Sciatic nerve (tissue), 2 donors: ENCODE results near the gene ZFPL1. TPM values are rescaled to one million over a fixed set of nuclear protein-coding genes. Genes with fewer than 3 reads are reported as not detected.
A peak's percentile ranks its signal among the peaks of the same experiment; 100 is the strongest.

Source experiments
- ATAC-seq: fragments of 200-7000 bp; cut with Tn5 transposase; one replicate; pipeline ENCODE4 v1.9.1; 2020; ENCODE audit warnings: mild to moderate bottlenecking, moderate library complexity
- DNase-seq: peaks from one replicate; pipeline ENCODE4 v3.0.0-alpha.2; 2020; ENCODE audit warnings: low spot score
- intact Hi-C: fragments of 100-400 bp; cut with DNase I; formaldehyde crosslinking; loops from one replicate; pipeline ENCODE4 v1.14.2; 2022
- total RNA-seq: library from RNA; stranded (reverse); fragmentation: NEBNext Ultra II Directional; extraction: Animal tissue kit (Norgen Biotek cat#: 25700); gene quantifications from one replicate; pipeline ENCODE4 v1.2.1, GENCODE V29; 2021
- donor health status: DM: no; HTN: no; CAD: no.
- donor health status: DM: no; HTN: no; CAD: no.

The ZFPL1 gene
- total RNA-seq, 1 donor from 2014 or later = 32.9 TPM

DNA sequence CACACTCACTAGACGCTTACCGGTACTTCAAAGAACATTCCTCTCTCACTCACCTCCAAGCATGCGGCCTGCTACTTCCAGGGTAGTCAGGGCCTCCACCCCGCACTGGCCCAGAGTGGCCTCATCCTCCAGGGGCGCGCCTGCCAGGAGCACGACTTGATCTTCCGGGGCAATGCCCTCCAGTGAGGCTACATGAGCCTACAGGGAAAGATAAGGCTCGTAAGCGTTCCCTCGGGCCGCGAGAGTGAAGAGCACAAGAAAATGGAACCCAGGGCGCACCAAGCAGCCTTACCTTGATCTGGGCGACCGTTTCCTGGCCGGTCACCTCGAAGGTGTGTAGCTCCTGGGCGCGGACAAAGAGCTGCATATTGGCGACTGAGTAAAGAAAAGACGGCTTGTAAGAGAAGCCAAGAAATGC lies 37.4 kb downstream of the ZFPL1 start:
- ATAC-seq = no peak
- peak; percentile 53 for DNase-seq
- intact Hi-C loops = no loop called here

DNA sequence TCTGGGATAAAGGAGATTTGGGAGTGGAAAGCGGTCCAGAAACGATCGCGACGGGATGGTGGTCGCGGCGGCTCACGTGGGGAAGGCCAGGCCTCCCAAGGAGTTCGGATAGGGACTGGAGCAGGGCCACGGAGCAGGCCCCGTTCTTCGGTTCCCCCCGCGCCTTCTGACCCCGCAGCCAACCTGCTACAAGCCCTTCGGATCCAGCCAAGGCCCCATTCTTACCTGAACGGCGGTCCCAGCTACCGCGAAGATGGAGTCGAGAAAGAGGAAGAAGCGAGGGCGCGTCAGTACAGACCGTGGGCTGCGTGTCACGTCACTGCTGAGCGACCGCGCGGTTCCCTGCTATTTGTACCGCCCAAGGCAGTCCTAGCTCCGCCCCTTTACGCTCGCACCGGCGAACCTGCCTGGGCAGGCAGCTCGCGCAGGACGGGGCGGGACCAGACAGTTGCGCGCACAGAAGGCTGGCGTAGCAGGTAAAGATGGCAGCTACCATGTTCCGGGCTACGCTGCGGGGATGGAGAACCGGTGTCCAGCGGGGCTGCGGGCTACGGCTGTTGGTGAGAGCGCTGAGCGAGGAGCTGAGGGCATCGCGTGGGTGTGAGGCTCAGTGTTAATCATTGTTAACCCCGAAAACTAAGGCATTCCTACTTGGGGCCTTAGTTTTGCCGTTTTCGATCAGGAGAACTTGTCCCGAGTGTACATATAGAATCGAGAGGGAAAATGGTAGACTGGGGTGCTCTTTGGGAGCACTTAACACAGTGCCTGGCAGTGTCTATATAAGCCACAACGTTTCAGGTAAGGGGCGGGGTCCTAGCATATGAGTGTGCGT lies 38.1 kb downstream of the ZFPL1 start, which contains the start of the genes FAU and MRPL49:
TSS of gene FAU (minus strand) at position 270 of the 832 bp plus-strand sequence. CDS start 321 bp downstream, outside the sequence.
TSS of gene MRPL49 (plus strand) at position 457 of the 832 bp plus-strand sequence. CDS start at position 483, 26 bp downstream.
- DNase-seq (peak; percentile 98), ATAC-seq (peak; percentile 95)
- intact Hi-C loops = no loop called here

DNA sequence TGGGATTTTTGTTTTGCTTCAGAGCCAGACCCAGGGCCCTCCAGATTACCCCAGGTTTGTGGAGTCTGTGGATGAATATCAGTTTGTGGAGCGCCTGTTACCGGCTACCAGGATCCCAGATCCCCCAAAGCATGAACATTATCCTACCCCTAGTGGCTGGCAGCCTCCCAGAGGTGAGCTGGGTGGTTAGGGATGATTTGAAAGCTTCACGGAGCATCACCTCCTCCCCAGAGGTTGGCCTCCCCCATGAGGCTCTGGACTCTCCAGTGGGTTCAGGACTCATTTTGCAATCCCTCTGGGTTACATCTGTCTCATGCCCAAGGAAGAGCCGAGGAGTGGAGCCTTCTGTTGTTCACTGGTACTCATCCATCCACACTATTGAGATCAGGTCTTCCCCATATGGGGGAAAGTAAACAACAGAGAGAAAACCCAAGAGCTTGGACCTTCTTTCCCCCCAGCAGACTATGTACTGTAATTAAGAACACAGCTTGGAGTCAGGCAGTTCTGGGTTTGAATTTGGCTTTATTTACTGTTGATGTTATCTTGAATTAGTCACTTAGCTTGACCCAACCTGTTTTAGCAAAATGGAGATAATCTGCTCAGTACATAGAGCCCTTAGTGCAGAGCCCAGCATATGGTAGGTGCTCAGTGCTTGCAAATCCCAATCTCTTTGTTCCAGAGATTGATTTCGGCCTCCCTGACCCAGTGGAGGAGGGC lies 40.6 kb downstream of the ZFPL1 start:
- no peak for ATAC-seq
- intact Hi-C loops = no loop called here
- DNase-seq = peak; percentile 54

DNA sequence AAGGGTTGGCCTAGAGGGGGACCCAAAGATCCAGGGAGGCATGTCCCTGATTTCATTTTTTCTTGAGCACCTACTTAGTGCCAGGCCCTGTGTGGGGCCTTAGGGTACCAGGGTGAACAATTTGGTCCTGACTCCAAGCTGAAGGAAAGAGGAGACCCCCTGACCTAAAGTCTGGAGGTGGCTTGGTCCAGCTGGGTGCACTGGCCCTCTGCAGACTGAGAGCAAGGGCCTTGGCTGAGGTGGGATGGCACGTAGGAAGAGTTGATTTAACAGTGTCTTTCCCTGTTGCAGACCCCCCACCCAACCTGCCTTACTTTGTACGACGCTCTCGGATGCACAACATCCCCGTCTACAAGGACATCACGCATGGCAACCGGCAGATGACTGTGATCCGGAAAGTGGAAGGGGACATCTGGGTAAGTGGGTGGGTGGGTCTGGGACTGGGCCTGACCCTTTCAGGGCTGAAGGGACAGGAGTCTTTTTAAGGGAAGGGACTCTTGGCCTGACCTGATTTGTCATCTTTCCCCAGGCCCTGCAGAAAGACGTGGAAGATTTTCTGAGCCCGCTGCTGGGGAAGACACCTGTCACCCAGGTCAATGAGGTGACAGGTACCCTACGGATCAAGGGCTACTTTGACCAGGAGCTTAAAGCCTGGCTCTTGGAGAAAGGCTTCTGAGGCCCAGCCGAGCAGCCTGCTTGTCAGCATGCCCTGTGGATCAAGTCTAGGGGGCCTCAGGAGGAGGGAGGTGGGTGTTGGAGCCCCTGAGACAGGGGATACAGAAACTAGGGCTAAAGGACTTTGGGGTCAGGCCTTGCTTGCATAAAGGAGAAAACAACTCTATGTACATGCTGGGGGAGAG lies 41.4 kb downstream of the ZFPL1 start:
- ATAC-seq = no peak
- DNase-seq = peak; percentile 38
- intact Hi-C loops = no loop called here

DNA sequence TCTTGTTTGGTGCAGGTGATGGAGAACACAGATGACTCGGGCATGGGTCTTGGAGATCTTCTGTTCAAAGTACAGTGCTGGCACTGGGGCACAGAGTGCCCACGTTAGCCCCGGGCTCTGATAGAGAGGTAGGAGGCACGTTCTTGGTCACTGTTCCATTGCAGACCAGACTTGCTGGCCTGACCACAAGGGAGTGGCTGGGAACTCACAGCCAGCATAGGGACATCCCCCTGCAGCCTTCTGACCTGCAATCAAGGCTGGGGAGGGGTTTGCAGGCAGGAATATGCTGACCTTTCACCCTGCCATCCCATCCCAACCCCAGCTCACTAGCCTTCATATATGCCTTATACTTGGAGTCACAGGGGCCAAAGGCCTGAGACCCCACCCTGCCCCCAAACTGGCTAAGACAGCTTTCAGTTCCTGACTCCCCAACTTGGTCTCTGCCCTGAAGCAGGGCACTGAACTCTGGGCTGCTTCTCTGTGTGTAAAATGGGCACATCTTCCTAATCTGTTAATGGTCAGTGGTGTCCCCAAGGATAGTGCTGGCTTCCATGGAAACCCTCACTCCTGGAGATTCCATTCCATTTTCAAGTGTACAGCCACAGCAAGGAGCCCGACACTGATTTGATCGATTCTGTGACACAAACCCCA lies 42.7 kb downstream of the ZFPL1 start:
- DNase-seq (no peak), ATAC-seq (no peak)
- intact Hi-C loops = no loop called here

DNA sequence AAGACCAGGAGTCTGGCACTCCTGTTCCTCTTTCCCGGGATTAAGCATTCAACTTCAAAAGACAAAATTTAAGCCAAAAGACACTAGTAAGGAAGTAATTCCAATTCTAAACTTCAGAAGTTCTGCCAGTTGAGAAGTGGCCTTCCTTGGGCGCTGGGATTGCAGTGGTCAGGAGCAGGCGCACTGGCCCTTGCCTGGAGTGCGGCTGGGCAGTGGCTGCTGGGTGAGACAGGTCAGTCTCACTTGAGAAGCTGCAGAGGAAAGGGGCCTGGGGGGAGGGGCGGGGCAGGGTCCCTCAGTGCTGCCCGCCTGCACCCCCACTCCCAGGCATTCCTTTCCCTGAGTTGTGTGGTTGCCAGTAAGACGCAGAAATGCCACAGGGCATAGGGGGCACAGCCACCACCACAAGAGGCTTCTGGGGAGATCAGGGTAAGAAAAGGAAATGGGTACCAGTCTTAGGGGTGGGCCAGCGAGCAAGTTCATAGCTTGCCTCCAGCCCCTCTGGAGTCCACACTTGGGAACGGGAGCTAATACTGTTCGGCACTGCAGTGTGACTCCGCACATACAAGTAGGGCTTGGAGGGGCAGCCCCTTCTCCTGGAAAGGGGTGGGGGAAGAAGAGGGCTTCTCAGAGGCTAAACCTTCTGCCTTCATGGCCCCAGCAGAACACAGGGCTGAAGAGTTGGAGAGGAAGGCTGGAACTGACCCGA lies 43.6 kb downstream of the ZFPL1 start:
- intact Hi-C loops = no loop called here
- DNase-seq (no peak), ATAC-seq (no peak)

DNA sequence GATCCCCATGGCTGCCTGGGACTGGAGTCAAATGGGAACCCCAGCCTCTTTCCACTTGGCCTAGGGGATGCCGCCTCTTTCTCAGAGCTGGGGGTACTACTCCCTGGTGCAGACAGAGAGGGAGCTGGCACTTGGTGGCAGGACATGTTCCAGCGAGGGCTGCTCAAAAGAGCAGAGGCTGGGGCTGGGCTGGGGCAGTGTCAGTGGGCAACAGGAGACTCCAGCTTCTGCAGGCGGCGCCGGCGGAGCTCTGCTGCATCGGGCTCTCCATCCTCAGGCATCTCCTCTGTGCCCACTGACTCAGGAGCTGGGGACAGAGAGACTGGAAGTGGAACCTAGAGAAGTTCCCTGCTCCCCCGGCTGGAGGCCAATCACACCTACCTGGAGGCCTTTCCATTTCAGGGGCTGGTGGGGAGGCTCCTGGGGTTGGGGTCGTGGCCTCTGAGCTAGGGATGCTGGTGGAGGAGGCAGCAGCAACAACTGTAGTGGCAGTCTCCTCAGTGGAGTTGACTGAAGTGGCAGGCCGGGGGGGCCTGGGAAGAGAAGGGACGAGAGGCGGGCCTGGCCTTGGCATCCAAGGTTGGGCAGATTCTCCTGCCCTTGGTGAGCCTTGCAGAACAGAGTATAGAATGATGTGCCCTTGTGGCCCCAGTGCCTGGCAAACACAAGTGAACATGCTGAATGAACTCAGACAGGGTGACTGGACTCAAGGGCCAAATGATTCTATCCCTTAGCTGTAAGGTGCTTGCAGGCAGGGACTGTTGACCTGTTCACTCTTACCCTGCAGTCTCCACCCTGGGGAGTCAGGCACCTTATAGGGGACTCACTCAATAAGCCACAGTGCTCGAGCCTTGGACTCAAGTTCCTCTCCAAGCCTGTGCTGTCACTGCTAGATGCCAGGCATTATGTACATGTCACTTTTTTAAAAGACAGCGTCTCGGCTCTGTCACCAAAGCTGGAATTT lies 44.4 kb downstream of the ZFPL1 start:
- ATAC-seq = no peak
- no peak for DNase-seq
- intact Hi-C loops = no loop called here

DNA sequence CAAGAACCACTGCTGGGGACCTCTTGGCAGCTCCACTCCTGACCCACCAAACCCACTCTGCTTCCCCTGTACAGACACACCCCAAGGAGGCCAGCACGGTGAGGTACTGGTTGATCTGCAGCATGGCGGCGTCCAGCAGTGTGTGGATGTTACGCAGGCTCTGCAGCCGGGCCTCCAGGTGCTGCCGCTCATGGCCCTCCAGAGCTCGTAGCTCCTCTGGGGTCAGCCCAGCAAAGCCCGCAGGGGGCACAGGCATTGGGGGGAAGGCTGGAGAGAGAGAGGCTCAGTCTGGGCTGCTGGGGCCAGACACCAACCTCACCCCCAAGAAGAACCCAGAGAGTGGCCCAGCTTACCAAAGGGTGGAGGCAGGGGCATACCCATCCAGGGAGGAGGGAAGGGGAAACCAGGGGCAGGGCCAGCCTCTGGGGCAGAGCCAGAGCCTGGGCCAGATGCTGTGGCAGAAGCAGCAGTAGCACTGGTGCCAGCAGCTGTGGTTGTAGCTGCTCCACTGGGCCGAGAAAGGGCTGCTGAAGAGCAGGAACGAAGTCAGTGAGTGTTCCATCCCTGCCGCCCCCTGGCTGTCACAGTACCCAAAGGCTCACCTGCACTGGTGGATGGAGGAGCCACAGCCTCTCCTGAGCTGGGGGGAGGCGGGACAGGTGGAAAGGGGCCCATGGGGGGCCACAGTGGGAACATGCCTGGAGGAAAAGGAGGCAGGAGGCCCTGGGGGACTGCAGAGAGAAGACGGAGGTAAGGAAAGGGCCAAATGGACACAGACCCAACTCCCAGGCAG lies 45.8 kb downstream of the ZFPL1 start:
- ATAC-seq = no peak
- intact Hi-C loops = no loop called here
- no peak for DNase-seq

DNA sequence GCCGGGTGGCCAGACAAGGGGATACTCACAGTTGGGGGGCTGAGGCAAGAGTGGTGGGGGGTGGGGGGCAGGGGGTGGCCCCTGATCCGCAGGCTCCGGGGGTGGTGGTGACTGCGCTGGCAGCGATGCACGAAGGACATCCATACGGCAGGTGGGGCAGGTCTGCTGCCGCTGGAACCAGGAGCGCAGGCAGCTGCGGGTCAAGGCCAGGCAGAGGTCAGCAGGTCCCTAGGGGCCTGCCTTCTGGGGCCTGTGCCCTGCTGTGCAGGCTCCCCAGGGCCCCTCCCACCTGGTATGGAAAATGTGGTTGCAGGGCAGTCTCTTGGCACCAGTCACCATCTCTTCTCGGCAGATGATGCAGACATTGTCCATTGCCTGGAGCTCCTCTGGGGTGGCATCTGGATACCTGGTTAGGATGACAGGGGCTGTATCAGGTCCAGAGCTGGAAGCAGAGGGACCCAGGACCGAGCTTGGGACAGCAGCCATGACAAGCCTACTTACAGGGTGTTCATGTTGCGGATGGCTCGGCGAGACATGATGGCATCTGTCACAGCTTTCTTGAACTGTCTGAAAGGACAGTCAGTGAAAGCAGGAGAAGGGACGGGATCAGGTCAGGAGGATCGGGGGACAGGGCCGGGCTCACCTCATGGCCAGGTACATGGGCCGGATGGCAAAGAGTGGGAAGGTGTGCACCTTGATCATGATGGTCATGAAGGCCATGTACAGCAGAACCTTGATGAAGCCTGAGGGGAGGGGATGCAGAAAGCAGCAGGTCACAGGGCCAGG lies 46.8 kb downstream of the ZFPL1 start:
- DNase-seq (peak; percentile 43), ATAC-seq (no peak)
- intact Hi-C loops = no loop called here

DNA sequence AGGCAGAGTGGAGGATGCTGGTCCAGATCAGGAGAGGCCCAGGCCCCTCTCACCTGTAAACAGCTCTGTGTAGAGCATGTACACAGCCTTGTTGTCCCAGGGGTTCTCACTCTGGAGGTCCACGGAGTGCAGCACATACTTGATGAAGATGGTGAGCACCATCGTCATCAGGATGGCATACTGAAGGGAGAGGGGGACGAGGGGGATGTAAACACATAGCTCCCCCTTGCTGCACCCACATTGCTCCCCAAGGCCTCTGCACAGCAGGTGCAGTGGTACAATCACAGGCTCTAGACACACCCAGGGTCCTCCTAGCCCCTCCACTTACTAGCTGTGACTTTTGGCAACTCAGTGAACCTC lies 47.4 kb downstream of the ZFPL1 start:
- intact Hi-C loops = no loop called here
- no peak for DNase-seq
- no peak for ATAC-seq

DNA sequence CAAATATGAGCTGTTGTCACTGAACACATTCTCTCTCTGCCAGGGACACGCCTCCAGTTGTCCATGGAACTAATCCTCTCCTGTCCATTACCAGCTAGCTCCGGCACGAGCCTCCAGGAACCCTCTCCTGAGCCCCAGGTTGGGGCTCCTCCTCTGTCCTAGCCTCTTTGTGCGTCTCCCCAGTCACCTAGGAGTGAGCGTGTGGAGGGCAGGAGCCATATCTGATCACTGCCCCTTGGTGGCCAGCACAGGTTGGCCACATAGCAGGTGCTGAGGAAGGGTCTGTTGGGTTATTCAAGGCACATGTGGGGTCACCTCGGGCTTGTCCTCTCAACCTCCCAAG lies 47.8 kb downstream of the ZFPL1 start:
- ATAC-seq = no peak
- intact Hi-C loops = no loop called here
- peak; percentile 37 for DNase-seq

DNA sequence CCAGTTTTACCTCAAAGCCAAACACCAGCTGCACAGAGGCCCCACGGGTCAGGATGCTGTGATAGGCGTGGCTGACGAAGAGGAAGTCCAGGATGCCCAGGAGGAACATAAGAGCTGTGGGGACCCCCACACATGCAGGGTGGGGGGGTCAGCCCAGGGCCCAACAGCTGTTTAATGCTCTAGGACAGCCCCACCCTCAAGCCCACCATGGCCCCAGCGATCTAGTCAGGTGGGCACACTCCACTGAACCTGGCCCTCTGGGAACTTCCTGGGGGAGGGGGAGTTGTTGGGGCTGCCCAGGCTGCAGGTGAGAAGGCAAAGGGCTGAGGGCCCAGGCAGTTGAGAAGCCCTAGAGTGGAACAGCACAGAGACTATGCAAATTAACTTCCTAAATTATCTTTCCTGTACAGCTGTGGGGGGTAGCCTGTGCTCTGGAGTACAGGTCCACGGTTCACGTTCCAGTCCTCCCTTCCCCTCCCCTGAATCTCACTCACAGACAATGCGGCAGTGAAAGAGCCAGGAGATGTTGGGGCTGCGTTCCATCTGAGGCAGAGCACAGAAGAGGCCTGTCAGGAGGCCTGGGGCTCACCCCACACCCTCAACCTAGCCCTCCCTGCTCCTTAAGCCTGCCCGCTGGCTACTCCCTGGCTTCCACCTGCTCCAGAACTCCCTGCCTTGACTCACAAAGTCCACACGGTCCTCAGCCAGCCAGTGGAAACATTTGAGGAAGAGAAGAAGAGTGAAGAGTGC lies 48.4 kb downstream of the ZFPL1 start:
- DNase-seq = peak; percentile 56
- intact Hi-C loops = no loop called here
- no peak for ATAC-seq

DNA sequence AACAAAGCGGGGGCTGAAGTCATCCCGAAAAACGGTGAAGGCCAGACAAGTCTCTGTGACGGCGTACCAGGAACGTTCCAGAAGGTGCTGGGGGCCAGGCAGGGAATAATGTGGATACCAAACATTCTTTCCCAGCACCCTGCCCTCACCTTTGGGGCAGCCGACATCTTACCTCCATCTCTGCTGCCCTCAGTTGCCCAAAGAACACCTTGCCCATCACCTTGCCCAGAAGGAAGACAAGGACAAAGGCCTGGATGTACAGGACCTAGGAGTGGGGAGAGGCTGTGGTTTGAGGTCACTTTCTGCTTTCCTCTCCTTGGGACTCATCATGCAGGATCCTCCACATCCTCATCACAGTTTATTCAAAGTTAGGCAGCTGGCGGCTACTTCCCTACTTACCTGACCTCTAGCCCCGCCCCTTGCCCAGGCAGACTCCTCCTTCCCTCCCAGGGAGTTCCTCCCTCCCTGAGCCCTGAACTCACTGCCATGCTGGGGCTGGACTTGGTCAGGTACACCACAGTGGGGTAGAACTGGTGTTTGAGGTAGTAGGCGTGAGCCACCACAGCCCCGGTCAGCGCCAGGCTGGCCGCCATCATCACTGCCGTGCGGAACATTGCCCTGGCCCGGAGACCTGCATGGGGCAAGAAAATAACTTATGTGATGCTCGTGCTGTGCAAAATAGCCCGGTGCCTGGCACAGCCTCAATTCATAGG lies 49.1 kb downstream of the ZFPL1 start:
- ATAC-seq (no peak), DNase-seq (peak; percentile 64)
- intact Hi-C loops = no loop called here

DNA sequence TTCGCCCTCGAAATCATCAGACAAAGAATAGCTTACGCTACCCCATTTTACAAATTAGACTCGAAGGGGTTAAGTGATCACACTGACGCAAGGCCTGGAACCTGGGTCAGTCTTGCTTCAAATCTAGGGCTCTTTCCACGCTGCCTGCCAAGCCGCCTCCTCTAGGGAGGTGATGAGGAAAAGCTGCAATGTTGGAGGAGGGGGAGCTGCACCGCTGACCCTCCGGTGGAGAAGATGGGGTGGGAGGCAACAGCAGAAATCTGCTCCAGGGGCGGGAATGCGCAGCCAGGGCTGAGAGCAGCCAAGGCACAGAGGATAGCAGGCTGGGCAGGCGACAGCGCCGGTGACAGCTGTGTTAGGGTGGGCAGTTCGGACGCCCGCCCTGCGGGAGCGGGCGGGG lies 49.7 kb downstream of the ZFPL1 start:
- DNase-seq (peak; percentile 79), ATAC-seq (peak; percentile 27)
- intact Hi-C loops = no loop called here
